Glutamatergic neuron (in vitro differentiated cells): ENCODE measurements around the gene CST4. TPM values are rescaled to one million over a fixed set of nuclear protein-coding genes. Genes with fewer than 3 reads are reported as not detected.

ENCODE experiments used
- DNase-seq: peaks from one replicate; pipeline ENCODE4 v3.0.0; 2022
- H3K27ac Mint-ChIP-seq: one replicate; pipeline ENCODE4 v1.8.0; 2020; ENCODE audit warnings: mild to moderate bottlenecking, mixed read lengths, inconsistent platforms; ENCODE audit not compliant: unreplicated experiment
- H3K27me3 Mint-ChIP-seq: one replicate; pipeline ENCODE4 v1.8.0; 2020; ENCODE audit warnings: mild to moderate bottlenecking, moderate library complexity, mixed read lengths, inconsistent platforms; ENCODE audit not compliant: unreplicated experiment
- H3K36me3 Mint-ChIP-seq: one replicate; pipeline ENCODE4 v1.8.0; 2020; ENCODE audit warnings: mild to moderate bottlenecking, mixed read lengths, inconsistent platforms; ENCODE audit not compliant: unreplicated experiment
- H3K4me1 Mint-ChIP-seq: one replicate; pipeline ENCODE4 v1.8.0; 2020; ENCODE audit warnings: mild to moderate bottlenecking, low read depth, mixed read lengths, inconsistent platforms; ENCODE audit not compliant: unreplicated experiment
- H3K4me3 Mint-ChIP-seq: one replicate; pipeline ENCODE4 v1.8.0; 2020; ENCODE audit warnings: mild to moderate bottlenecking, mixed read lengths, inconsistent platforms; ENCODE audit not compliant: unreplicated experiment
- H3K9me3 Mint-ChIP-seq: one replicate; pipeline ENCODE4 v1.8.0; 2020; ENCODE audit warnings: mild to moderate bottlenecking, moderate library complexity, mixed read lengths, inconsistent platforms; ENCODE audit not compliant: unreplicated experiment
- CTCF ChIP-seq: fragments of 200-600 bp; sonication (generic); IDR thresholded peaks from one replicate; pipeline ENCODE4 v1.5.0; 2021; ENCODE audit not compliant: partially characterized antibody, unreplicated experiment
- total RNA-seq: library from RNA; stranded (reverse); fragmentation: NEBNext Ultra II Directional; extraction: Animal tissue kit (Norgen Biotek cat#: 25700); gene quantifications from one replicate; pipeline ENCODE4 v1.2.1, GENCODE V29; 2021; ENCODE audit not compliant: unreplicated experiment

CST4 gene
- total RNA-seq, 1 donor from 2014 or later = not detected

- H3K4me3 Mint-ChIP-seq = no peak overlapping the region
- H3K27ac Mint-ChIP-seq = no peak overlapping the region
- H3K4me1 Mint-ChIP-seq = no peaks in the 10 kb centered on the region
- no peak for DNase-seq
- peaks cover 2% of the 10 kb centered on the region for H3K27me3 Mint-ChIP-seq
- TF ChIP-seq CTCF = no peak
- H3K9me3 Mint-ChIP-seq = no peaks in the 10 kb centered on the region
- H3K36me3 Mint-ChIP-seq = no peaks in the 10 kb centered on the region
Measured at GRCh38 chr20:23652926-23653325, 35.9 kb downstream of the CST4 start.

- H3K4me1 Mint-ChIP-seq = no peaks in the 10 kb centered on the region
- no peak overlapping the region for H3K27ac Mint-ChIP-seq
- no peak overlapping the region for H3K4me3 Mint-ChIP-seq
- no peaks in the 10 kb centered on the region for H3K9me3 Mint-ChIP-seq
- DNase-seq = no peak
- TF ChIP-seq CTCF = no peak
- no peaks in the 10 kb centered on the region for H3K36me3 Mint-ChIP-seq
- H3K27me3 Mint-ChIP-seq = peaks cover 2% of the 10 kb centered on the region
Measured at GRCh38 chr20:23652371-23652770, 36.5 kb downstream of the CST4 start.

GRCh38 chr20:23651117-23651516 is 37.7 kb downstream of the CST4 start:
- H3K9me3 Mint-ChIP-seq = no peaks in the 10 kb centered on the region
- TF ChIP-seq CTCF = no peak
- H3K36me3 Mint-ChIP-seq = no peaks in the 10 kb centered on the region
- H3K4me3 Mint-ChIP-seq = no peak overlapping the region
- peaks cover 2% of the 10 kb centered on the region for H3K27me3 Mint-ChIP-seq
- DNase-seq = no peak
- H3K27ac Mint-ChIP-seq = no peak overlapping the region
- no peaks in the 10 kb centered on the region for H3K4me1 Mint-ChIP-seq

GRCh38 chr20:23649830-23650417 is 38.9 kb downstream of the CST4 start:
- peaks cover 5% of the 10 kb centered on the region for H3K36me3 Mint-ChIP-seq
- H3K27ac Mint-ChIP-seq = no peak overlapping the region
- H3K4me3 Mint-ChIP-seq = no peak overlapping the region
- no peak for DNase-seq
- H3K4me1 Mint-ChIP-seq = no peaks in the 10 kb centered on the region
- no peaks in the 10 kb centered on the region for H3K9me3 Mint-ChIP-seq
- peaks cover 4% of the 10 kb centered on the region for H3K27me3 Mint-ChIP-seq
- TF ChIP-seq CTCF = no peak

GRCh38 chr20:23649242-23649641 is 39.6 kb downstream of the CST4 start:
- no peak for TF ChIP-seq CTCF
- DNase-seq = no peak
- Mint-ChIP-seq H3K4me3 (no peak overlapping the region), H3K36me3 (peaks cover 5% of the 10 kb centered on the region), H3K9me3 (no peaks in the 10 kb centered on the region), H3K27ac (no peak overlapping the region), H3K4me1 (no peaks in the 10 kb centered on the region), H3K27me3 (peaks cover 4% of the 10 kb centered on the region)
